H1 (cell line): ENCODE results near the gene DUSP7. TPM values are rescaled to one million over a fixed set of nuclear protein-coding genes. Genes with fewer than 3 reads are reported as not detected.

Source experiments
- CTCF ChIA-PET: fragments of 300-600 bp; sonication (Branson Sonifier 250); formaldehyde crosslinking; loops from one replicate; lab custom pipeline; 2021; ENCODE audit not compliant: partially characterized antibody; lab: Charles Lee
- POLR2A ChIA-PET: fragments of 300-600 bp; sonication (Branson Sonifier 250); formaldehyde crosslinking; loops from one replicate; lab custom pipeline; 2021; ENCODE audit warnings: inconsistent platforms; ENCODE audit not compliant: partially characterized antibody; lab: Charles Lee
- DNase-seq, 2 experiments: peaks; one replicate each; pipeline versions ENCODE4 v3.0.0 to v3.0.0-alpha.2; 2010 to 2022; ENCODE audit warnings: low spot score in 2 of 2, low read depth in 1 of 2, mixed read lengths in 1 of 2
- FAIRE-seq: peaks from 2 replicates; lab custom pipeline; 2011; peaks lifted over from hg19 to GRCh38; lab: Jason Lieb, UNC
- H2AFZ ChIP-seq: 2 replicates; pipeline ENCODE4 v1.8.1; 2012; ENCODE audit warnings: low read length, inconsistent platforms
- H2AK5ac ChIP-seq: 2 replicates; pipeline ENCODE4 v1.6.1; 2013; ENCODE audit warnings: low read depth, low read length
- H2BK120ac ChIP-seq: replicated peaks from 2 replicates; pipeline ENCODE3; 2013; ENCODE audit warnings: low read depth, low read length, inconsistent platforms
- H2BK12ac ChIP-seq: 2 replicates; pipeline ENCODE4 v1.6.1; 2013; ENCODE audit warnings: low read depth, low read length
- H2BK15ac ChIP-seq: 2 replicates; pipeline ENCODE4 v1.6.1; 2013; ENCODE audit warnings: low read length
- H2BK20ac ChIP-seq: 2 replicates; pipeline ENCODE4 v1.6.1; 2013; ENCODE audit warnings: low read length
- H2BK5ac ChIP-seq: 2 replicates; pipeline ENCODE4 v1.6.1; 2013; ENCODE audit warnings: low read depth, low read length
- H3K14ac ChIP-seq: 2 replicates; pipeline ENCODE4 v1.6.1; 2013; ENCODE audit warnings: inconsistent platforms; ENCODE audit not compliant: insufficient read length
- H3K18ac ChIP-seq: 2 replicates; pipeline ENCODE4 v1.6.1; 2013; ENCODE audit warnings: low read length; ENCODE audit errors: extremely low read depth
- H3K23ac ChIP-seq: 2 replicates; pipeline ENCODE4 v1.6.1; 2013; ENCODE audit warnings: inconsistent platforms; ENCODE audit not compliant: insufficient read length
- H3K23me2 ChIP-seq: 2 replicates; pipeline ENCODE4 v1.6.1; 2013; ENCODE audit warnings: low read depth, low read length
- H3K27ac ChIP-seq: 2 replicates; pipeline ENCODE4 v1.6.1; 2011; ENCODE audit warnings: low read depth, low read length, inconsistent platforms
- H3K27me3 ChIP-seq, 4 experiments: replicated peaks in 1 of 4; 1 replicate in 1 of 4; 2 replicates in 3 of 4; pipeline versions ENCODE4 v1.6.1 to v1.8.1; 2011 to 2013; ENCODE audit warnings: low read length in 3 of 4, mild to moderate bottlenecking in 3 of 4, inconsistent platforms in 2 of 4, mixed read lengths in 2 of 4, moderate library complexity in 1 of 4; ENCODE audit not compliant: control insufficient read depth in 3 of 4, insufficient read depth in 3 of 4; ENCODE audit errors: extremely low read depth in 1 of 4
- H3K36me3 ChIP-seq, 4 experiments: 2 replicates each; pipeline versions ENCODE4 v1.6.1 to v1.8.1; 2011 to 2013; ENCODE audit warnings: mild to moderate bottlenecking in 4 of 4, low read length in 3 of 4, moderate library complexity in 2 of 4, control low read depth in 1 of 4, inconsistent platforms in 1 of 4; ENCODE audit not compliant: insufficient read depth in 4 of 4, control insufficient read depth in 2 of 4
- H3K4ac ChIP-seq: replicated peaks from 2 replicates; pipeline ENCODE3; 2013; ENCODE audit warnings: low read length, low read depth, mixed read lengths, inconsistent platforms; ENCODE audit not compliant: insufficient read length
- H3K4me1 ChIP-seq, 4 experiments: replicated peaks in 1 of 4; 1 replicate in 1 of 4; 2 replicates in 3 of 4; pipeline versions ENCODE4 v1.6.1 to v1.8.1; 2011 to 2013; ENCODE audit warnings: low read length in 3 of 4, inconsistent platforms in 2 of 4, mixed read lengths in 1 of 4; ENCODE audit not compliant: insufficient read depth in 4 of 4, control insufficient read depth in 3 of 4
- H3K4me2 ChIP-seq, 2 experiments: 2 replicates each; pipeline versions ENCODE4 v1.6.1 to v1.8.1; 2011 to 2013; ENCODE audit warnings: low read depth in 2 of 2, low read length in 2 of 2, control low read depth in 1 of 2, inconsistent platforms in 1 of 2, mild to moderate bottlenecking in 1 of 2; ENCODE audit not compliant: insufficient read depth in 1 of 2
- H3K4me3 ChIP-seq, 4 experiments: fragments of 200-600, 300-600 bp in 1 of 4; sonication (generic), shearing (Covaris generic), sonication (Bioruptor Twin) in 1 of 4; 2 replicates each; pipeline versions ENCODE4 v1.5.1 to v1.8.1; 2011 to 2016; ENCODE audit warnings: low read length in 4 of 4, low read depth in 3 of 4, control low read depth in 2 of 4, inconsistent platforms in 2 of 4, mild to moderate bottlenecking in 2 of 4, mixed read lengths in 1 of 4, moderate library complexity in 1 of 4; ENCODE audit not compliant: insufficient read depth in 2 of 4; ENCODE audit errors: extremely low read depth in 1 of 4
- H3K56ac ChIP-seq: replicated peaks from 2 replicates; pipeline ENCODE3; 2013; ENCODE audit warnings: low read depth, mild to moderate bottlenecking, mixed read lengths, low read length, inconsistent platforms; ENCODE audit not compliant: insufficient read length
- H3K79me1 ChIP-seq: 2 replicates; pipeline ENCODE4 v1.6.1; 2013; ENCODE audit warnings: low read depth, low read length, control low read depth
- H3K79me2 ChIP-seq, 2 experiments: 2 replicates each; pipeline versions ENCODE4 v1.6.1 to v1.8.1; 2012 to 2013; ENCODE audit warnings: low read length in 2 of 2, mild to moderate bottlenecking in 2 of 2, inconsistent platforms in 1 of 2; ENCODE audit not compliant: insufficient read depth in 2 of 2, control insufficient read depth in 1 of 2
- H3K9ac ChIP-seq, 4 experiments: replicated peaks in 1 of 4; 1 replicate in 1 of 4; 2 replicates in 3 of 4; pipeline versions ENCODE4 v1.6.1 to v1.8.1; 2011 to 2013; ENCODE audit warnings: low read depth in 3 of 4, low read length in 3 of 4, control low read depth in 2 of 4, mild to moderate bottlenecking in 2 of 4, moderate library complexity in 2 of 4, inconsistent platforms in 1 of 4; ENCODE audit errors: extremely low read depth in 1 of 4
- H3K9me3 ChIP-seq, 2 experiments: 2 replicates each; pipeline versions ENCODE4 v1.6.1 to v1.8.1; 2012 to 2013; ENCODE audit warnings: mild to moderate bottlenecking in 2 of 2, moderate library complexity in 2 of 2, control low read depth in 1 of 2, inconsistent platforms in 1 of 2, low read depth in 1 of 2, low read length in 1 of 2, mixed read lengths in 1 of 2; ENCODE audit not compliant: insufficient read depth in 2 of 2
- H4K20me1 ChIP-seq, 2 experiments: replicated peaks in 1 of 2; 2 replicates each; pipeline versions ENCODE3 to v1.8.1; 2011 to 2013; ENCODE audit warnings: inconsistent platforms in 2 of 2, low read length in 2 of 2, mild to moderate bottlenecking in 1 of 2; ENCODE audit not compliant: insufficient read depth in 2 of 2, control insufficient read depth in 1 of 2
- H4K5ac ChIP-seq: 2 replicates; pipeline ENCODE4 v1.6.1; 2013; ENCODE audit warnings: low read length, low read depth, mixed read lengths, inconsistent platforms; ENCODE audit not compliant: insufficient read length
- H4K8ac ChIP-seq: 2 replicates; pipeline ENCODE4 v1.8.0; 2013; ENCODE audit warnings: mild to moderate bottlenecking, moderate library complexity, low read length, inconsistent platforms; ENCODE audit not compliant: insufficient read depth; ENCODE audit errors: extremely low read depth
- H4K91ac ChIP-seq: replicated peaks from 2 replicates; pipeline ENCODE3; 2013; ENCODE audit warnings: low read length, mixed read lengths, inconsistent platforms; ENCODE audit not compliant: insufficient read length
- CHD2 ChIP-seq: IDR thresholded peaks from 2 replicates; pipeline ENCODE4 v1.6.1; 2012; ENCODE audit warnings: low read length, improper control_type of control experiment
- CTCF ChIP-seq, 3 experiments: IDR thresholded peaks; 1 replicate in 2 of 3; 2 replicates in 1 of 3; pipeline versions ENCODE4 v1.5.1 to v1.6.1; 2011; ENCODE audit warnings: low read length in 3 of 3, mild to moderate bottlenecking in 3 of 3, inconsistent platforms in 2 of 3, low read depth in 1 of 3, moderate library complexity in 1 of 3; ENCODE audit not compliant: insufficient read depth in 1 of 3; ENCODE audit errors: control extremely low read depth in 1 of 3
- GABPA ChIP-seq: IDR thresholded peaks from 2 replicates; pipeline ENCODE4 v1.6.1; 2011; ENCODE audit warnings: mild to moderate bottlenecking, low read length, moderate library complexity, borderline replicate concordance; ENCODE audit not compliant: insufficient read depth
- GTF2F1 ChIP-seq: IDR thresholded peaks from 2 replicates; pipeline ENCODE4 v1.6.1; 2012; ENCODE audit warnings: low read depth, low read length, improper control_type of control experiment, borderline replicate concordance
- KDM5A ChIP-seq: fragments of 200-600 bp; IDR thresholded peaks from 2 replicates; pipeline ENCODE4 v1.7.1; 2012; ENCODE audit warnings: mild to moderate bottlenecking, low read length, inconsistent platforms, mixed read lengths
- RAD21 ChIP-seq, 2 experiments: IDR thresholded peaks in 1 of 2; conservative IDR thresholded peaks in 1 of 2; 2 replicates each; pipeline ENCODE4 v1.6.1; 2011; ENCODE audit warnings: low read depth in 2 of 2, low read length in 2 of 2, improper control_type of control experiment in 1 of 2, inconsistent platforms in 1 of 2, mild to moderate bottlenecking in 1 of 2, moderate library complexity in 1 of 2
- WGBS, 2 experiments: shearing (Covaris generic) in 1 of 2; methylation state at CpG; one replicate each; pipeline versions ENCODE4 v1.1.6 to v1.1.7; 2013 to 2015; ENCODE audit warnings: low lambda C conversion rate in 2 of 2, mixed read lengths in 2 of 2, inconsistent platforms in 1 of 2, low coverage in 1 of 2, missing lambda C conversion rate in 1 of 2; ENCODE audit not compliant: insufficient replicate concordance in 2 of 2, insufficient coverage in 1 of 2, insufficient read length in 1 of 2; ENCODE audit errors: extremely low coverage in 1 of 2, missing lambda C conversion rate in 1 of 2; 5-methylcytosine and 5-hydroxymethylcytosine counted together
- polyA plus RNA-seq, 7 experiments: library from polyadenylated mRNA; depleted of rRNA in 3 of 7; stranded (reverse) in 5 of 7; unstranded in 2 of 7; fragments of >200 nt in 5 of 7; fragments of 200-250 nt in 2 of 7; gene quantifications; 1 replicate in 5 of 7; 2 replicates in 1 of 7; 4 replicates in 1 of 7; pipeline versions ENCODE4 v1.2.1 to v1.2.3, GENCODE V29; 2011 to 2013; ENCODE audit warnings: missing spikeins in 2 of 7, mixed read lengths in 2 of 7
- total RNA-seq: library from RNA; stranded (reverse); fragmentation: NEBNext Ultra II Directional; extraction: Animal tissue kit (Norgen Biotek cat#: 25700); gene quantifications from 2 replicates; pipeline ENCODE4 v1.2.1, GENCODE V29; 2021
- TF ChIP-seq, protein P1 (sequence below): IDR thresholded peaks from 2 replicates; pipeline ENCODE4 v1.6.1; 2012; ENCODE audit warnings: inconsistent platforms

The DUSP7 gene
- total and polyA plus RNA-seq, 2 of the 8 experiments (the other 6 are each of a cell fraction or from before 2014, with no cell fraction given): 19.4 to 24.9 TPM

- Histone ChIP-seq H3K79me1 (no peaks in the 10 kb centered on the region; the same call in 1 of the 2 replicates), H3K9me3 (no peaks in the 10 kb centered on the region), H3K4me3 (no peak overlapping the region), H3K4me1 (peaks cover 0 to 4% (median 0%) of the 10 kb centered on the region in 4 experiments; a peak in 2 of 7 replicates), H3K27ac (no peak overlapping the region), H3K23ac (no peak overlapping the region), H2BK120ac (no peak overlapping the region), H2BK20ac (no peak overlapping the region), H4K8ac (no peak overlapping the region; the same call in 1 of the 2 replicates), H2BK15ac (no peak overlapping the region), H2AK5ac (0 out of 2 replicates have a peak overlapping the region, but pooled peaks have one; percentile 24), H2BK5ac (no peak overlapping the region; the same call in 1 of the 2 replicates), H4K5ac (no peak overlapping the region), H2BK12ac (no peak overlapping the region), H3K36me3 (peaks cover 0 to 2% (median 0%) of the 10 kb centered on the region in 4 experiments; a peak in 1 of 8 replicates), H4K91ac (no peak overlapping the region), H3K9ac (no peak overlapping the region), H3K23me2 (no peaks in the 10 kb centered on the region), H3K27me3 (no peaks in the 10 kb centered on the region), H3K4ac (no peak overlapping the region), H3K18ac (no peak overlapping the region), H3K4me2 (no peak overlapping the region), H3K14ac (no peak overlapping the region), H4K20me1 (peaks cover 5 to 7% of the 10 kb centered on the region in 2 experiments), H2AFZ (no peak overlapping the region), H3K56ac (no peak overlapping the region), H3K79me2 (no peaks in the 10 kb centered on the region)
- ChIA-PET POLR2A (interaction anchor here (0.9 to 2.0 kb wide), 5 partner anchors 11 to 93 kb away, joined by 3 to 5 read pairs (median 4); partner anchors contain the start of gene RPL29), CTCF (interaction anchor here (0.6 to 14.6 kb wide), 26 partner anchors 11 to 147 kb away, joined by 3 to 168 read pairs (median 4); partner anchors contain the start of gene DUSP7)
- peak in 1 of 2 experiments; percentile 64 for DNase-seq
- no peak for FAIRE-seq
- TF ChIP-seq GABPA: no peak
- no peak for TF ChIP-seq CHD2
- TF ChIP-seq CTCF (IDR thresholded peaks at IDR 0.05; ENCODE audit: control extremely low read depth in 1 of 3, insufficient read depth in 1 of 3, low read depth in 1 of 3, low read length in 3 of 3): peak in 2 of 3 experiments; percentile 41 to 53; a peak in 3 of 4 replicates
- TF ChIP-seq KDM5A: no peak
- TF ChIP-seq, protein P1, sequence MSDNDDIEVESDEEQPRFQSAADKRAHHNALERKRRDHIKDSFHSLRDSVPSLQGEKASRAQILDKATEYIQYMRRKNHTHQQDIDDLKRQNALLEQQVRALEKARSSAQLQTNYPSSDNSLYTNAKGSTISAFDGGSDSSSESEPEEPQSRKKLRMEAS: 0 out of 2 replicates have a peak, but pooled peaks have one; percentile 11
- TF ChIP-seq RAD21 (IDR thresholded peaks at IDR 0.05 in 1 of 2, conservative IDR thresholded peaks at IDR 0.05 in 1 of 2; ENCODE audit: low read depth in 2 of 2, low read length in 2 of 2): peak; percentile 24 to 33; a peak in 2 of 4 replicates
- no peak for TF ChIP-seq GTF2F1
- 75% methylated on average over 10 of the region's 13 CpGs; no CpG with 5 or more reads in 1 of the 2 experiments for WGBS, 2 experiments
Measured at GRCh38 chr3:52084954-52085680, 28.7 kb upstream of the DUSP7 start.
